HG02678 (cell line): ENCODE data around the gene YWHAG.
"Not testable (repeated sequence)": the region's sequence is repeated elsewhere in the genome, so short reads cannot be mapped to it uniquely, and the experiment has no call there.

Source experiments
- ATAC-seq: cut with Tn5 transposase; IDR thresholded peaks from one replicate; pipeline ENCODE4 v1.9.1; 2021; ENCODE audit warnings: mild to moderate bottlenecking, moderate library complexity; ENCODE audit not compliant: unreplicated experiment

Gene YWHAG

GRCh38 chr7:76349313-76349885 lies 9.4 kb downstream of the YWHAG start:
- ATAC-seq = no peak

GRCh38 chr7:76347710-76348109 lies 11.1 kb downstream of the YWHAG start:
- ATAC-seq = no peak

GRCh38 chr7:76346778-76347177 lies 12.0 kb downstream of the YWHAG start:
- ATAC-seq = no peak

- ATAC-seq = no peak
Observed at GRCh38 chr7:76346097-76346496, 12.7 kb downstream of the YWHAG start.

GRCh38 chr7:76343931-76344321 lies 14.9 kb downstream of the YWHAG start:
- no peak for ATAC-seq

- ATAC-seq = no peak
Observed at GRCh38 chr7:76343294-76343930, 15.4 kb downstream of the YWHAG start.

- no peak for ATAC-seq
Observed at GRCh38 chr7:76342222-76342621, 16.6 kb downstream of the YWHAG start.

GRCh38 chr7:76340617-76341131 lies 18.1 kb downstream of the YWHAG start:
- no peak for ATAC-seq

- no peak for ATAC-seq
Observed at GRCh38 chr7:76338298-76339084, 20.3 kb downstream of the YWHAG start.

- ATAC-seq = no peak
Observed at GRCh38 chr7:76337147-76337546, 21.6 kb downstream of the YWHAG start.

GRCh38 chr7:76336094-76336493 lies 22.7 kb downstream of the YWHAG start:
- ATAC-seq = no peak

- ATAC-seq = not testable (repeated sequence)
Observed at GRCh38 chr7:76335417-76335816, 23.4 kb downstream of the YWHAG start.

- ATAC-seq = no peak
Observed at GRCh38 chr7:76334320-76334967, 24.3 kb downstream of the YWHAG start.

GRCh38 chr7:76333511-76334101 lies 25.2 kb downstream of the YWHAG start:
- ATAC-seq = no peak

- ATAC-seq = no peak
Observed at GRCh38 chr7:76332078-76332477, 26.7 kb downstream of the YWHAG start.

GRCh38 chr7:76330673-76331072 lies 28.1 kb downstream of the YWHAG start:
- ATAC-seq = no peak

- ATAC-seq = no peak
Observed at GRCh38 chr7:76330261-76330660, 28.5 kb downstream of the YWHAG start.

GRCh38 chr7:76329479-76329878 lies 29.3 kb downstream of the YWHAG start:
- no peak for ATAC-seq

GRCh38 chr7:76328389-76328788 lies 30.4 kb downstream of the YWHAG start:
- ATAC-seq = no peak

GRCh38 chr7:76327610-76328009 lies 31.2 kb downstream of the YWHAG start:
- ATAC-seq = no peak

- ATAC-seq = no peak
Observed at GRCh38 chr7:76326646-76327233, 32.1 kb downstream of the YWHAG start.
